NOMO-1 treated with dmso at 0.1 percent for 144 hours (cell line): ENCODE data around the gene SOX1.

ENCODE experiments used
- DNase-seq: peaks from one replicate; lab custom pipeline; 2025; ENCODE audit not compliant: unreplicated experiment; lab: John Stamatoyannopoulos, UW

The SOX1 gene

GRCh38 chr13:112058941-112059340, 8.0 kb upstream of the SOX1 start:
- no peak for DNase-seq

- no peak for DNase-seq
Measured at GRCh38 chr13:112059457-112060281, 7.3 kb upstream of the SOX1 start.

- DNase-seq: no peak
Measured at GRCh38 chr13:112060282-112060830, 6.6 kb upstream of the SOX1 start.

- DNase-seq: no peak
Measured at GRCh38 chr13:112060899-112061366, 6.0 kb upstream of the SOX1 start.

- DNase-seq: no peak
Measured at GRCh38 chr13:112061367-112062061, 5.4 kb upstream of the SOX1 start.

GRCh38 chr13:112062072-112062567, 4.8 kb upstream of the SOX1 start:
- DNase-seq: no peak

GRCh38 chr13:112062571-112063570, 4.1 kb upstream of the SOX1 start:
- no peak for DNase-seq

- DNase-seq: no peak
Measured at GRCh38 chr13:112063807-112064206, 3.1 kb upstream of the SOX1 start.

- no peak for DNase-seq
Measured at GRCh38 chr13:112064222-112064621, 2.7 kb upstream of the SOX1 start.

- DNase-seq: no peak
Measured at GRCh38 chr13:112065521-112065866, 1.5 kb upstream of the SOX1 start.

GRCh38 chr13:112065867-112066623, 904 bp upstream of the SOX1 start:
- DNase-seq: no peak

GRCh38 chr13:112066624-112067004, 335 bp upstream of the SOX1 start:
- DNase-seq: no peak

GRCh38 chr13:112067871-112068539, 1.1 kb downstream of the SOX1 start:
- no peak for DNase-seq

- no peak for DNase-seq
Measured at GRCh38 chr13:112068540-112069060, 1.7 kb downstream of the SOX1 start.

GRCh38 chr13:112069061-112069844, 2.3 kb downstream of the SOX1 start:
- no peak for DNase-seq

GRCh38 chr13:112069845-112070251, 2.9 kb downstream of the SOX1 start:
- DNase-seq: no peak

- DNase-seq: no peak
Measured at GRCh38 chr13:112071102-112071722, 4.3 kb downstream of the SOX1 start.
